Right ventricle myocardium inferior (tissue), 1 donor: Measurements from ENCODE around the gene PKD2. TPM values are rescaled to one million over a fixed set of nuclear protein-coding genes. Genes with fewer than 3 reads are reported as not detected.

ENCODE experiments used
- ATAC-seq: fragments of 200-7000 bp; cut with Tn5 transposase; one replicate; pipeline ENCODE4 v1.9.1; 2020; ENCODE audit warnings: mild to moderate bottlenecking, moderate library complexity
- DNase-seq: peaks from one replicate; pipeline ENCODE4 v3.0.0; 2021; ENCODE audit errors: missing footprints
- intact Hi-C: fragments of 100-400 bp; cut with DNase I; formaldehyde crosslinking; loops from one replicate; pipeline ENCODE4 v1.11.0; 2022
- long read RNA-seq: library from polyadenylated mRNA; unstranded; transcript quantifications from one replicate; pipeline ENCODE4 v2.0.0, GENCODE V29; 2021
- total RNA-seq: library from RNA; stranded (reverse); fragmentation: NEBNext Ultra II Directional; extraction: Animal tissue kit (Norgen Biotek cat#: 25700); gene quantifications from one replicate; pipeline ENCODE4 v1.2.1, GENCODE V29; 2021
- donor health status: DM: no; HTN: yes; CAD: no; lungs with severe emphysema.

PKD2 gene
- 12.3 TPM for total RNA-seq
- long read RNA-seq, full-length matches to known transcripts, result 3 of 4 reads
- long read RNA-seq, partial matches to known transcripts, result 1 of 4 reads
- long read RNA-seq, other reads (novel, unspliced or antisense), result 0 of 4 reads

DNA sequence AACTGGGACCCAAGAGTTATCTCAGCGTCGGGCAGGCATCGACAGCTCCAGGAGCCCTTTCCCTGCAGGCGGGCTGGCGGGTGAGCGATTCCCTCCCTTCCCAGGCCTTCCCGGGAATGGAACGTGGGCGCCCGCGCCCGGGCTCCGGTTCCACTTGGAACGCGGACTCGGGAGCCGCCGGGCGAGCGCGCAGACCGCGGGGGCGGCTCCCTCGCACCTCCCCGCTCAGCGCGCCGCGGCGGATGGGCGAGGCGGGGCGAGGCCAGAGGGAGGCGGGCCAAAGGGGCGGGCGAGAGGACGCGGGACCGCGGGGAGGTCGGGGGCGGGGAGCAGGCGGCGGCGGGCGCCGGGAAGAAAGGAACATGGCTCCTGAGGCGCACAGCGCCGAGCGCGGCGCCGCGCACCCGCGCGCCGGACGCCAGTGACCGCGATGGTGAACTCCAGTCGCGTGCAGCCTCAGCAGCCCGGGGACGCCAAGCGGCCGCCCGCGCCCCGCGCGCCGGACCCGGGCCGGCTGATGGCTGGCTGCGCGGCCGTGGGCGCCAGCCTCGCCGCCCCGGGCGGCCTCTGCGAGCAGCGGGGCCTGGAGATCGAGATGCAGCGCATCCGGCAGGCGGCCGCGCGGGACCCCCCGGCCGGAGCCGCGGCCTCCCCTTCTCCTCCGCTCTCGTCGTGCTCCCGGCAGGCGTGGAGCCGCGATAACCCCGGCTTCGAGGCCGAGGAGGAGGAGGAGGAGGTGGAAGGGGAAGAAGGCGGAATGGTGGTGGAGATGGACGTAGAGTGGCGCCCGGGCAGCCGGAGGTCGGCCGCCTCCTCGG is at the start of gene PKD2:
TSS of gene PKD2 (plus strand) at position 332 of the 818 bp plus-strand sequence. CDS start at position 431, 99 bp downstream.
- DNase-seq (peak; percentile 93), ATAC-seq (peak; percentile 97)
- intact Hi-C loops, result no loop called here

DNA sequence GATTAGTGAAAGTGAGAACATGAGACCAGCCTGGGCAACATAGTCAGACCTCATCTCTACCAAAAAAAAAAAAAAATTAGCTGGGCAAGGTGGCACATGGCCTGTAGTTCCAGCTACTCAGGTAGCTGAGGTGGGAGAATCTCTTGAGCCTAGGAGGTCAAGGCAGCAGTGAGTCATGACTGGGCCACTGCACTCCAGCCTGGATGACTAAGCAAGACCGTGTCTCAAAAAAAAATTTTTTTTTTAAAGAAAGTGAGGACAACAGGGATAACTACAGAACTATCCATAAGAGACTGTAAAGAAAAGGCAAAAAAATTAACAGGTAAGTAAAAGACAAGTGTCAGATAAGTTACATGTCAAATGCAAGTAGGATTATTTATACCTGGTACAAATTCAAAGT is 45.4 kb upstream of the PKD2 start:
- no peak for DNase-seq
- intact Hi-C loops, result no loop called here
- no peak for ATAC-seq

DNA sequence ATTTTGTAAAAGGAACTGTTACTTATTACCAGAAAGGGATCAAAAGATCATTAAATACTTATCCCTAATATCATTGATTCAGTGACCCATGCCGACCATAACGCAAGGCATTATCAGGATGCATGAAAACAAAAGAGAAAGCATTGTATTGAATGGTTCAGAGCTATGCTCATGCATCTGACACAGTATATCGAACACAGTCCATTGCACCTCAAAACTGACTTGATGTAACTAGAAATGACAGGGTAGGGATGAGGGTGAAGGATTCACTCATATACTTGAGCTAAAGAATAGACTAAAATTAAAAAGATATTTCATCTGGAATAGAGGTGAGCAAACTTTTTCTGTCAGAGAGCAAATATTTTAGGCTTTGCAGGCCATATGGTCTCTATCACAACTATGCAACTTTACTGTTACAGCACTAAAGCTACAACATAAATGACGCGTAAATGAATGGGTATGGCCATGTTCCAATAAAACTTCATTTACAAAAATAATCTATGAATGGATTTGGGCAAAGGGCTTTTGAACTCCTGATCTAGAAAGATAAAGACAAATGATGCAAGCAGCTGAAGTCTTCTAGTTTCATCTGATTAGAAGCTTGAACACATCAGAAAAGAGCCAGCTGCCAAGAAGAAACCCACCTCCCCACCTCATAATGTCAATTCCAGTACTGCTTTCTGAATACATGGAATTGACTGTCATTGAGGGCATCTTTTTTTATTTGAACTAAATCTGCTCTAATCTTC is 44.9 kb upstream of the PKD2 start:
- intact Hi-C loops, result no loop called here
- ATAC-seq (no peak), DNase-seq (no peak)

DNA sequence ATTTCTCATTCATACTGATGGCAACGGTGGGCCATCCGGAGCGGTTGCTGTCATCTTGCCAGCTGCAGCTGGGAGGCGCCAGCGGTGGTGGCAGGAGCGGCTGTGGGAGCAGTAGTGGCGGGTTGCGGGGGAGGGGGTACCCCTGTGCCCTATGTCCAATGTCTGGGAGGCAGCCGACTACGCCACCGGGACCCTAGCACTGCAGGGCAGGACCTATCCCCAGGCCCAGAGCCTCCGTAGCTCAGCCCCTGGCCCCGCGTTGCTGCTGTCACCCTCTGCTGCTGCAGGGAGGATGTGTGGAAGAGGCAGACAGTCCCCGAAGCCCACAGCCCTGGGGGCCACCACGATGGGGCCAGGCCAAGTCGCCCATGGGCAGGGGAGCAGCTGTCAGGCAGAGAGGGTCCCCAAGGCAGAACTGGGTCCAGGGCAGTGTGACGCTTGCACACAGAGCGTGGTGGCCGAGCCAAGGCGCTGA is 41.9 kb upstream of the PKD2 start:
- ATAC-seq, result no peak
- intact Hi-C loops, result no loop called here
- DNase-seq, result no peak

DNA sequence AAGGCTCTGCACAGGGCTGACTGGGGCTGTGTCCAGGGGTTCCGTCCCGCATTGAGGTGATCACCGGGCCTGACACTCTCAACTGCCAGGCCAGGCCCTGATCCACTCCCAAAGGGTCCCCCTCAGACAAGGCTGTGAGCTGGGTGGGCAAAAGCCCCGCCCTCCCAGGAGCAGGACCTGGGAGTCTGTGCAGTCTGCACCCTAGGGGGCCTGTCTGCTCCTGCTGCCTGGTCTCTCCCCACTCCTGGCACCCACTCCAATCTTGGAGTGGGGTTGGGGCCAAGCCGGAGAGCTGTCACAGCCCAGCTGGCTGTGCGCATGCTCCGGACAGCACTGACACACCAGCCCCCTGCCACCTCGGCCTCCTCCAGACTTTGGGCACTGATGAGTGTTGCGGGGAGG is 41.3 kb upstream of the PKD2 start:
- ATAC-seq (no peak), DNase-seq (no peak)
- intact Hi-C loops, result no loop called here

DNA sequence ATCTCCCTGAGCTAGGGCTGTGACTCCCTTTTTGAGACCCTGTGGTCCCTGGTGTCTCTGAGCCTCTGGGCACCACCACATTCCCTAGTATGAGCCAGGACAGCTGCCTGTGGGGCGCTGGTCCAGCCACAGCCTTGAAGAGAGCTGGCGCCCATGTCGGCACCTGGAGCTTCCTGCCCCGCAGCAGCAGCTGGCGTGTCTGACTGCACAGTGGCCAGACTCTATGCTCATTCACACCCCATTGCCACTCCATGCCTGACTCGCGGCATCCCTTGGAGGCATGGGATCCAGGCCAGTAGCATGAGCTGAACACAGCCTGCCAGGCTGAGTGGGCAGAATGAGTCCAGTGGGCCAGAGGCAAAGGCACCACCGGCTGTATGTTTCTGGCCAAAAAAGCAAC is 40.2 kb upstream of the PKD2 start:
- DNase-seq (no peak), ATAC-seq (no peak)
- intact Hi-C loops, result no loop called here

DNA sequence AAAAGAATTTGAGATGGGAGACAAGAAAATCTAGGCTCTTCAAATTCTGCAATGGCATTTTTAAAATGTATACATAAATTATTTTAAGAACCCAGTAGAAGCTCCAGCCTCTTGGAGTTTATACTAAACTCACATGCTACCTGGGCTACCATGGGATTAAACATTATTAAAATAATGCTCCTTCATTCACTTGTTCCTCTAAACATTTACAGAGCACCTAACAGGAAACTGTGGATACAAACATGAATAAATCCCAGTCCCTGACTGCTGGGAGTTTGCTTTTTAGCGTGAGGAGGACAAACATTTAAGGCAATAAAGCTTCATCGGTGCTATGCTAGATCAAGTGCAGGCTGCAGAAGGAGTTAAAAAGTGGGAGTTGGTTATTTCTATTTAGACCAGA is 37.3 kb upstream of the PKD2 start:
- no peak for DNase-seq
- intact Hi-C loops, result loop anchor here (5.0 to 10.0 kb wide), 2 partner anchors 58 to 295 kb away; no protein-coding TSS in a partner anchor
- no peak for ATAC-seq

DNA sequence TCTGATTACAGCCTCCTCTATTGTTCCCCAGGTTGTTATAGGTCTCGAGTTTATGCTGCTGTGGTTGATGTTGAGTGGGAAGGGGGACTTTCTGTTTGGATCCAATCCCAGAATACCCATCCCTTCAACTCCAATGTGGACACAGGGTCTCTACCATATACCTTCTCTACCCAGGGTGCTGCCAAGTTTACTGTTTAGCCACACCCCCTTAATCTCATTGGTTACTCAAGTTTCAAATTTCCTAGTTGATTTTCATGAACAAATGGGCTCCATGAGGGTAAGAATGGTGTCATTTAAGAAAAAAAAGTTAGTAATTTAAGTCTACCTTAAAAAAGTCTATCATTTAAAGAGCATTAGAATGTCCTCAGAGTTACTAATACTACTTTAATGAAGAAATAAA is 35.6 kb upstream of the PKD2 start:
- no peak for ATAC-seq
- no peak for DNase-seq
- intact Hi-C loops, result loop anchor here (5.0 to 10.0 kb wide), 2 partner anchors 60 to 297 kb away; no protein-coding TSS in a partner anchor

DNA sequence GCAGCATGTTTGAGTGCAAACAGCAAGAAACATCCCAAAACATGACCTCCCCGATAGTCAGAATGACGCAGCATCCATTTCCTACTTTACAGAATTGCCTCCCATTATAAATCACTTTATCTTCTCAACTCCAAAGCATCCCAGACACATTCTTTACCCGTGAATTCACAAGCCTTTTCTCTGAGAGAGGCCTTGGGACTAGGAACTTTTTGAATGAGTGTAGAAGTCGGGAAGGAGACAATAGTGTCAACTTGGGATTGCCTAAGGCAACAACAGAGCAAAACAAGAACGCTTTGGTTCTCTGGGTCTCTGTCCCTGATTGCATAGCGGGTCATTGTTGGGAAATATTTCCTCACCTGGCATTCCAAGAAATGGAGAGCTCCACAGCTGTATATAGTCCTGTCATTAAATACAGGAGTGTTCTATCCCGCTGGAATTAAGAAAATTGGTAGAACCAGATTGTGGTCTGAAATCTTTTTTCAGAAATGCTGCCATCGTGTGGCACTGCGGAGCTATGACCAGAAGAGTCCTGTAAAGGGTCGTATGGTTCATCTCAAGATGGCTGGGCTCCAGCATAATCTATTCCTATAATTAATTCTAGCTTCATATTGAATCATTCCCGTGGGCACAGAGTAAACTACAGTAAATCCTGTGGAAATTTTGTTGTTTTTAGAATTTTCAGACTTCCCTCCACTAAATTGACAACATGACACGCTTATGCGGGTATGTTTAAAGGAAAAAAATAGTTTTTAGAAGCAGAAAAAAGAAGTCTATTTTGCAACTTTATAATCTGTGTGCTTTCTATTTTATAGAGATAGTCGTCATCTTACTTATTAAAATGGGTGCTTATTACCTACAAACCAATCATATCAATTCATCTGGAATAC is 33.9 kb upstream of the PKD2 start:
- DNase-seq (no peak), ATAC-seq (peak; percentile 52)
- intact Hi-C loops, result loop anchor here (1.0 to 10.0 kb wide), 3 partner anchors 61 to 299 kb away; no protein-coding TSS in a partner anchor

DNA sequence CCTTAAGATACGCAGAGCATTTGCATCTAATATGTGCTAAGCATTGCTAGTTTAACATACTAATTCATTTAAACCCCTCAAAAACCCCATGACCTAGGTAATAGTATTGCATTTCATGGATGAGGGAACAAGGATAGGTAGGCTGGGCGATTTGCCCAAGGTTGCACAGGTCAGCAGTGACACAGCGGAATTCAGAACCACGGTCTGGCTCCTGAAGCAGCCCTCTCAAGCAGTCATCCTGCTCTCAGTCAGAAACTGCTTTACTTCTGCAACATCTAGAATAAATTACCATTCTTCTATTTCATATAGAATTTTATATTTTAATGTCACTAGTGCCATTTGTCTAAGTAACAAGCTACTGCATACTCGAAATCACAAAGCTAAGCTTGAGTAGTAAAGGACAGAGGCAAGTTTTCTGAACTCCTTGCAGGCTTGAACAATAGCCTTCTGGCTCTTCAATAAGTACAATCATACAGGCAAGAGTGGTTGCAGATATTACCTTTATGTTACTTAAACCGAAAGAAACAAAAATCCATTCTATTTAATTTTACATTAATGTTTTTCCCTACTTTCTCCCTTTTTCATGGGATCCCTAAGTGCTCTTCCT is 32.5 kb upstream of the PKD2 start:
- intact Hi-C loops, result loop anchor here (5.0 to 10.0 kb wide), 2 partner anchors 63 to 300 kb away; no protein-coding TSS in a partner anchor
- DNase-seq (no peak), ATAC-seq (no peak)

DNA sequence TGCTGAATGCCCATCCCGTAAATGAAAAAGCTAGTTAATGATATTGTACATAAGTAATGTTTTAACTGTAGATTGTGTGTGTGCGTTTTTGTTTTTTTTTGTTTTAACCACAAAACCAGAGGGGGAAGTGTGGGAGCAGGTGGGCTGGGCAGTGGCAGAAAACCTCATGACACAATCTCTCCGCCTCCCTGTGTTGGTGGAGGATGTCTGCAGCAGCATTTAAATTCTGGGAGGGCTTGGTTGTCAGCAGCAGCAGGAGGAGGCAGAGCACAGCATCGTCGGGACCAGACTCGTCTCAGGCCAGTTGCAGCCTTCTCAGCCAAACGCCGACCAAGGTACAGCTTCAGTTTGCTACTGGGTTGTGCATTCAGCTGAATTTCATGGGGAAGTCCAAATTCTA is 32.0 kb upstream of the PKD2 start, which contains the start of gene SPP1:
TSS of gene SPP1 (plus strand) at position 249 of the 400 bp plus-strand sequence. CDS start 1,182 bp downstream, outside the sequence.
- no peak for ATAC-seq
- no peak for DNase-seq
- intact Hi-C loops, result loop anchor here (10.0 kb wide), 1 partner anchor 301 kb away; no protein-coding TSS in a partner anchor

DNA sequence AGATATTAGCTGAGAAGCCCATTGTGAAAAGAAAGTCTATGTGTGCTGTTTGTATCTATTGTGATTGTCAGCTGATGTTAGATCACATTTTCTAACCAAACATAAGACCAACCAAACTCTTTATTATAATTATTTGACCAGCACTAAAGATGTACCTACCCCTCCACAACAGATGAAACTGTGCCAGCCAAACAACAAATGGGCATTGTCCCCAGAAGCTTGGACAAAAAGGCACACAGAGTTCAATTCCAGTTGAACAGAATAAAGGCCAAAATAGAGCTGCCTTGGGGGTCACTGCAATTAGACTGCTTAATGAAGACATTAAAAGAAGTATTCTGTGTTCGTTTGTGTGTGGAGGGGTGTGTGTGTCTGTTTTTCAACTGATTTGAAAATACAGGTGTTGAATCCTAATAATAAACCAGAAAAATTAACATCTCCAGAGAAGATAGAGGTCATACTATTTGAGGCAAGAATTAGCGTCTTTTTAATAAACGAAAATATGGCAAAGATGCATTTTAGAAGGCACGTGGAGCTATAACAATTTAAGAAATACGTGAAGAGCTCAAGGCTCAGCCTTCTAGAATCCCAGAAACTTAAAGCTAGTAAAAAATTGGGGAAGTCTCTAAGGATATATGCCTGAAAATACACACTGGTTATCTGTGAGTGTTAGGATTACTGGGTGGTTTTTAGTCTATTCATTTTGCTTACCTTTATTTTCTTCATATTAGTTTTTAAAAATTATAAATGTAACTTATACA is 29.7 kb upstream of the PKD2 start:
- ATAC-seq, result no peak
- no peak for DNase-seq
- intact Hi-C loops, result loop anchor here (10.0 kb wide), 1 partner anchor 303 kb away; no protein-coding TSS in a partner anchor

DNA sequence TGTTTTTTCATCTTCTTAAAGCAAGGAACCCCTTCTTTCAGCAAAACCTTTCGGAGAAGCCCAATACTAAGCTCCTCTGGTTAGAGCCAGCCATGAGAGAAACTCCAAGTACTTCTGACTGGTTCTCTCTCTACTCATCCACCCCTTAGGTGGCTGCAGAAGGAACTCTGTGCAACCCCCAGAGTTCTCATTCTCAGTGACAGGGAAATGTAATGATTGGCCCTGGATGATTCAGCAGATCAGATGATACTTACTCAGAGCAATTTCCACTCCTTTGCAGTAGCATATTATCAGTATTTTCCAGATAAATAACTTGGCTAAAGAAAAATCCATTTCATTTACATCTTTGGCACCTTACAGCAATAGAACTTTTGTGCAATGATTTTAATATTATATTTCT is 28.8 kb upstream of the PKD2 start:
- intact Hi-C loops, result loop anchor here (10.0 kb wide), 1 partner anchor 304 kb away; no protein-coding TSS in a partner anchor
- no peak for DNase-seq
- no peak for ATAC-seq

DNA sequence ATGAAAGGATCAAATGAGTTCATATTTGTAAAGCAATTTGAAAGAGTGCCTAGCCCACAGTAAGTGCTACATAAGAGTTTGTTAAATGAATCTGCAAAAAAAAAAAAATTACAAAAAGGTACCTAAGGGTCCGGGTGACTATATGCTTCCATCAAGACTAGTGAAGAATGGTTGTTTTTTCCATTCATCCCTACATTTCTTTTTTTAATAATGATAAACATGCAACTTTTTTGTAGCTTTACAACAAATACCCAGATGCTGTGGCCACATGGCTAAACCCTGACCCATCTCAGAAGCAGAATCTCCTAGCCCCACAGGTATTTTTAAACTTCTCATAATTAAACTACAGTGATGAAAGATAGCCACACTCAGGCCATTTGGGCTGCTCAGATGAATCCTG is 27.6 kb upstream of the PKD2 start:
- intact Hi-C loops, result loop anchor here (10.0 kb wide), 1 partner anchor 305 kb away; no protein-coding TSS in a partner anchor
- ATAC-seq (no peak), DNase-seq (no peak)

DNA sequence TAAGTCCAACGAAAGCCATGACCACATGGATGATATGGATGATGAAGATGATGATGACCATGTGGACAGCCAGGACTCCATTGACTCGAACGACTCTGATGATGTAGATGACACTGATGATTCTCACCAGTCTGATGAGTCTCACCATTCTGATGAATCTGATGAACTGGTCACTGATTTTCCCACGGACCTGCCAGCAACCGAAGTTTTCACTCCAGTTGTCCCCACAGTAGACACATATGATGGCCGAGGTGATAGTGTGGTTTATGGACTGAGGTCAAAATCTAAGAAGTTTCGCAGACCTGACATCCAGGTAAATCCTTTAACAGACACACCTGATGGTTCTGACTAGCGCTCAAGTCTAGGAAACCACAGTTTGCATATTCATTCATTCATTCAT is 25.9 kb upstream of the PKD2 start:
- ATAC-seq, result no peak
- intact Hi-C loops, result no loop called here
- DNase-seq, result no peak

DNA sequence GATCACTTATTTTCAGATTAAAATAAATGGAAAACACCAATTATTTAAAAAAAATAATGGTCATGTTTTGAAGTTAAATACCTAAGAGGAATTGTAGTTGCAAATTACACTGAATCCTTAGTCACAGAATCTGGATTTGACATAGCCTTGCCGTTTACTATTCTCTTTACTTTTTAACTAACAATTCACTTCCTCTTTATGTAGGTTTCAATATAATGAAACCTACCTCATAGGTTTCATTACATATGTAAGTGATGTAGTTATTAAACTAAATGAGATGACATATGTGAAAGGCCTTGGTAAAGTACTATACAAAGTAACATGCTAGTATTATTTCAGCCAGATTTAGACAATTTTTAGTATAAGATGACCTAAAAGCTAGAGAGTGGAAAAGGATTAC is 25.4 kb upstream of the PKD2 start:
- DNase-seq (no peak), ATAC-seq (no peak)
- intact Hi-C loops, result no loop called here

DNA sequence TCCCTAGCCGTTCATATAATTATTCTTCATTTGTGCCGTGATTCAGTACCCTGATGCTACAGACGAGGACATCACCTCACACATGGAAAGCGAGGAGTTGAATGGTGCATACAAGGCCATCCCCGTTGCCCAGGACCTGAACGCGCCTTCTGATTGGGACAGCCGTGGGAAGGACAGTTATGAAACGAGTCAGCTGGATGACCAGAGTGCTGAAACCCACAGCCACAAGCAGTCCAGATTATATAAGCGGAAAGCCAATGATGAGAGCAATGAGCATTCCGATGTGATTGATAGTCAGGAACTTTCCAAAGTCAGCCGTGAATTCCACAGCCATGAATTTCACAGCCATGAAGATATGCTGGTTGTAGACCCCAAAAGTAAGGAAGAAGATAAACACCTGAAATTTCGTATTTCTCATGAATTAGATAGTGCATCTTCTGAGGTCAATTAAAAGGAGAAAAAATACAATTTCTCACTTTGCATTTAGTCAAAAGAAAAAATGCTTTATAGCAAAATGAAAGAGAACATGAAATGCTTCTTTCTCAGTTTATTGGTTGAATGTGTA is 24.9 kb upstream of the PKD2 start:
- intact Hi-C loops, result no loop called here
- DNase-seq, result no peak
- ATAC-seq, result no peak
